Smooth muscle cell (in vitro differentiated cells): Measurements from ENCODE around the gene AMD1. TPM values are rescaled to one million over a fixed set of nuclear protein-coding genes. Genes with fewer than 3 reads are reported as not detected.
"Not testable (repeated sequence)": the region's sequence is repeated elsewhere in the genome, so short reads cannot be mapped to it uniquely, and the experiment has no call there.

Experiments used
- DNase-seq: peaks from one replicate; lab custom pipeline; 2025; ENCODE audit not compliant: unreplicated experiment; lab: John Stamatoyannopoulos, UW
- H2AFZ ChIP-seq: fragments of 200-600 bp; sonication (generic); 2 replicates; pipeline ENCODE4 v1.6.0; 2016; ENCODE audit warnings: antibody characterized with exemption, low read depth, mild to moderate bottlenecking
- H3F3A ChIP-seq: fragments of 200-600 bp; sonication (generic); 2 replicates; pipeline ENCODE4 v1.6.0; 2017; ENCODE audit warnings: antibody characterized with exemption, low read depth
- H3K27ac ChIP-seq: fragments of 200-600 bp; sonication (generic); 2 replicates; pipeline ENCODE4 v1.5.1; 2016; ENCODE audit warnings: low read depth, mild to moderate bottlenecking
- H3K27me3 ChIP-seq: fragments of 200-600 bp; sonication (generic); 2 replicates; pipeline ENCODE4 v1.6.1; 2016; ENCODE audit warnings: low read depth, mild to moderate bottlenecking
- H3K36me3 ChIP-seq: fragments of 200-600 bp; sonication (generic); 2 replicates; pipeline ENCODE4 v1.5.1; 2016; ENCODE audit warnings: low read depth
- H3K4me1 ChIP-seq: fragments of 200-600 bp; sonication (generic); 2 replicates; pipeline ENCODE4 v1.5.1; 2016; ENCODE audit warnings: low read depth
- H3K4me2 ChIP-seq: fragments of 200-600 bp; sonication (generic); 2 replicates; pipeline ENCODE4 v1.6.0; 2016; ENCODE audit warnings: mild to moderate bottlenecking
- H3K4me3 ChIP-seq: fragments of 200-600 bp; sonication (generic); 2 replicates; pipeline ENCODE4 v1.5.1; 2016; ENCODE audit warnings: mild to moderate bottlenecking
- H3K79me2 ChIP-seq: fragments of 200-600 bp; sonication (generic); 2 replicates; pipeline ENCODE4 v1.6.0; 2016; ENCODE audit warnings: low read depth, mild to moderate bottlenecking
- H3K9ac ChIP-seq: fragments of 200-600 bp; sonication (generic); 2 replicates; pipeline ENCODE4 v1.6.0; 2016; ENCODE audit warnings: low read depth
- H3K9me3 ChIP-seq: fragments of 200-600 bp; sonication (generic); replicated peaks from 2 replicates; pipeline ENCODE4 v1.5.1; 2016; ENCODE audit warnings: low read depth
- H4K20me1 ChIP-seq: fragments of 200-600 bp; sonication (generic); 2 replicates; pipeline ENCODE4 v1.6.0; 2016; ENCODE audit warnings: low read depth
- CTCF ChIP-seq: fragments of 200-600 bp; sonication (generic); IDR thresholded peaks from 2 replicates; pipeline ENCODE4 v1.5.1; 2017; ENCODE audit warnings: borderline replicate concordance, mild to moderate bottlenecking, antibody characterized with exemption; ENCODE audit not compliant: insufficient read depth, poor library complexity, severe bottlenecking
- whole genome bisulfite sequencing: methylation state at CpG from one replicate; pipeline ENCODE4 v1.1.7; 2016; ENCODE audit warnings: low lambda C conversion rate; 5-methylcytosine and 5-hydroxymethylcytosine counted together
- polyA plus RNA-seq: library from polyadenylated mRNA; unstranded; fragments of >200 nt; fragmentation: Nextera tagmentation; extraction: Ambion mirVana; gene quantifications from 2 replicates; pipeline ENCODE4 v1.2.1, GENCODE V29; 2016
- total RNA-seq: library from RNA; depleted of rRNA; stranded (reverse); fragments of >200 nt; gene quantifications from 2 replicates; pipeline ENCODE4 v1.2.3, GENCODE V29; 2014

The AMD1 gene
- total and polyA plus RNA-seq, 2 experiments from 2014 or later = 31.2 to 56.7 TPM

GRCh38 chr6:110900028-110900598 lies 25.5 kb downstream of the AMD1 start:
- no peak overlapping the region for H3K4me2 ChIP-seq
- no peak for DNase-seq
- no peak overlapping the region for H3K9ac ChIP-seq
- H3K27ac ChIP-seq = no peak overlapping the region
- H3K4me3 ChIP-seq = no peak overlapping the region
- H2AFZ ChIP-seq = no peak overlapping the region
- no peaks in the 10 kb centered on the region for H3K27me3 ChIP-seq
- no peaks in the 10 kb centered on the region for H4K20me1 ChIP-seq
- no peaks in the 10 kb centered on the region for H3K4me1 ChIP-seq
- 96% methylated on average over 5 of the region's 5 CpGs for WGBS
- H3F3A ChIP-seq = peaks cover 6% of the 10 kb centered on the region
- peaks cover 1% of the 10 kb centered on the region for H3K9me3 ChIP-seq
- H3K36me3 ChIP-seq = peaks cover 17% of the 10 kb centered on the region
- H3K79me2 ChIP-seq = no peaks in the 10 kb centered on the region
- TF ChIP-seq CTCF = no peak

GRCh38 chr6:110901601-110902000 lies 27.0 kb downstream of the AMD1 start:
- not testable (repeated sequence) for H3K27ac ChIP-seq, H3K9me3 ChIP-seq, H3K4me2 ChIP-seq, H3K4me1 ChIP-seq, H3K27me3 ChIP-seq, H3F3A ChIP-seq, H3K4me3 ChIP-seq, H2AFZ ChIP-seq, H3K79me2 ChIP-seq, DNase-seq, H4K20me1 ChIP-seq, H3K9ac ChIP-seq, H3K36me3 ChIP-seq
- 89% methylated on average over 8 of the region's 8 CpGs for WGBS

DNA sequence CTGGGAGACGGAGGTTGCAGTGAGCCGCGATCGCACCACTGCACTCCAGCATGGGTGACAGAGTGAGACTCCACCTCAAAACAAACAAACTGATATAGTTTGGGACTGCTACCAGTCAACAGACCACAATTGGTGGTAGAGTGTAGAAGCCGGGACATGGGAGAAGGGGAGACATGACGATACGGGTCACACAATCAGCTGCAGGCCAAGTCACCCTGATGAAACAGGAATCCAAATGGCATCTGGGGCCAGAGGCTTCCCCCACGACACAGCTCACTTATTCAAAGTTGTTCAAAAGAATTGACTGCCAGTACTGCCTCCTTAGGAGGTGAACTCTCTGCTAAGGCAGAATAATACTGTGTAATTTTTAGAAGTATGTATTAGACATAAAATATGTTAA lies 27.5 kb downstream of the AMD1 start:
- Histone ChIP-seq H2AFZ (no peak overlapping the region), H3K9ac (no peak overlapping the region), H3K4me2 (no peak overlapping the region), H3F3A (peaks cover 6% of the 10 kb centered on the region), H3K27me3 (no peaks in the 10 kb centered on the region), H3K79me2 (no peaks in the 10 kb centered on the region), H3K4me3 (no peak overlapping the region), H3K4me1 (no peaks in the 10 kb centered on the region), H3K27ac (no peak overlapping the region), H3K9me3 (peaks cover 6% of the 10 kb centered on the region), H4K20me1 (no peaks in the 10 kb centered on the region), H3K36me3 (no peaks in the 10 kb centered on the region)
- no peak for DNase-seq
- 97% methylated on average over 8 of the region's 8 CpGs for WGBS
- TF ChIP-seq CTCF = no peak

- DNase-seq, H3K27ac ChIP-seq, H3K4me2 ChIP-seq, H3K4me3 ChIP-seq, H2AFZ ChIP-seq, H3K4me1 ChIP-seq, H4K20me1 ChIP-seq, H3K9ac ChIP-seq, H3K27me3 ChIP-seq, H3K36me3 ChIP-seq, H3F3A ChIP-seq, H3K9me3 ChIP-seq, H3K79me2 ChIP-seq: not testable (repeated sequence)
- WGBS = 100% methylated on average over 2 of the region's 2 CpGs
Measured at GRCh38 chr6:110906273-110906672, 31.7 kb downstream of the AMD1 start.

DNA sequence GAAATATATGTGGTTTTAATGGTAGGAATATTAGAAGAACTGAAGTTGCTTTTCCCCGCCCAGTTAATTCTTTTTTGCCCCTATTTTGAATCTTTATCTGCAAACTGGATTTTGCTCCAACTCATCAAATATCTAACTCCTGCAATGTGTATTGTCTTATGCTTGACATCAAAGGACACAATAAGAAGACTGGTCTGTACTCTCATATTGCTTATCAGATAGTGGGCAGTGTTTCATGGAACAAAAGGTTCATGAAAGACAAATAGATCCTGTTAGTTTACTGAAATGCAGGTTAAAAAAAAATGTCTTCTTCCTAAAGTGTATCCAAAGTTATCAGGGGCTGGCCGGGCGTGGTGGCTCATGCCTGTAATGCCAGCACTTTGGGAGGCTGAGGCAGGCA lies 56.2 kb downstream of the AMD1 start:
- H3K79me2 ChIP-seq = no peaks in the 10 kb centered on the region
- H3K27ac ChIP-seq = no peak overlapping the region
- H3K4me1 ChIP-seq = no peaks in the 10 kb centered on the region
- H2AFZ ChIP-seq = no peak overlapping the region
- no peaks in the 10 kb centered on the region for H3F3A ChIP-seq
- H3K4me3 ChIP-seq = no peak overlapping the region
- DNase-seq = no peak
- H3K4me2 ChIP-seq = no peak overlapping the region
- no peaks in the 10 kb centered on the region for H3K9me3 ChIP-seq
- H3K36me3 ChIP-seq = no peaks in the 10 kb centered on the region
- H3K9ac ChIP-seq = no peak overlapping the region
- 91% methylated on average over 3 of the region's 3 CpGs for WGBS
- TF ChIP-seq CTCF = no peak
- H3K27me3 ChIP-seq = no peaks in the 10 kb centered on the region
- H4K20me1 ChIP-seq = no peaks in the 10 kb centered on the region
